Activated CD4-positive, alpha-beta T cell treated with anti-CD3 and anti-CD28 coated beads for 36 hours (primary cell): ENCODE results near the gene ATOSA. TPM values are rescaled to one million over a fixed set of nuclear protein-coding genes. Genes with fewer than 3 reads are reported as not detected.

ENCODE experiments used
- ATAC-seq: fragments of 200-7000 bp; cut with Tn5 transposase; one replicate; pipeline ENCODE4 v1.10.0; 2021; ENCODE audit warnings: mild to moderate bottlenecking, moderate library complexity
- CTCF ChIA-PET: fragments of 350-600 bp; sonication (Branson Sonifier 250); formaldehyde crosslinking; loops from one replicate; lab custom pipeline; 2021; ENCODE audit warnings: antibody characterized with exemption; lab: Charles Lee
- POLR2A ChIA-PET: fragments of 350-600 bp; sonication (Branson Sonifier 250); formaldehyde crosslinking; loops from one replicate; lab custom pipeline; 2021; ENCODE audit warnings: antibody characterized with exemption, inconsistent platforms; lab: Charles Lee
- DNase-seq: peaks from one replicate; pipeline ENCODE4 v3.0.0-alpha.2; 2020
- H3K27ac Mint-ChIP-seq: one replicate; pipeline ENCODE4 v1.8.0; 2021; ENCODE audit warnings: mixed read lengths
- H3K27me3 Mint-ChIP-seq: one replicate; pipeline ENCODE4 v1.8.0; 2021; ENCODE audit warnings: mixed read lengths
- H3K36me3 Mint-ChIP-seq: one replicate; pipeline ENCODE4 v1.8.0; 2021; ENCODE audit warnings: low read depth, mixed read lengths
- H3K4me1 Mint-ChIP-seq: one replicate; pipeline ENCODE4 v1.8.0; 2021; ENCODE audit warnings: mixed read lengths
- H3K4me3 Mint-ChIP-seq: one replicate; pipeline ENCODE4 v1.8.0; 2021; ENCODE audit warnings: mild to moderate bottlenecking, moderate library complexity, mixed read lengths
- H3K9me3 Mint-ChIP-seq: one replicate; pipeline ENCODE4 v1.8.0; 2021; ENCODE audit warnings: low read depth, mixed read lengths
- intact Hi-C, 2 experiments: fragments of 100-400 bp; cut with DNase I in 1 of 2; cut with micrococcal nuclease in 1 of 2; formaldehyde crosslinking; loops; one replicate each; pipeline versions ENCODE4 v1.14.2 to v1.15.1; 2022 to 2024; cut with DNase I, micrococcal nuclease
- total RNA-seq, 2 experiments: library from RNA; stranded (reverse); gene quantifications; one replicate each; pipeline ENCODE4 v1.2.3, GENCODE V29; 2021

The ATOSA gene
- total RNA-seq, 2 experiments from 2014 or later: 13.4 to 13.5 TPM

- no peak overlapping the region for H3K27ac Mint-ChIP-seq
- ATAC-seq (no peak), DNase-seq (no peak)
- POLR2A ChIA-PET: no interaction called here
- intact Hi-C loops: no loop called here
- H3K27me3 Mint-ChIP-seq: no peaks in the 10 kb centered on the region
- H3K4me3 Mint-ChIP-seq: no peak overlapping the region
- H3K4me1 Mint-ChIP-seq: peaks cover 14% of the 10 kb centered on the region
- peaks cover 5% of the 10 kb centered on the region for H3K36me3 Mint-ChIP-seq
- CTCF ChIA-PET: interaction anchor here (0.7 to 2.1 kb wide), 3 partner anchors 9 to 83 kb away, joined by 3 to 5 read pairs (median 3); no protein-coding TSS in a partner anchor
- no peaks in the 10 kb centered on the region for H3K9me3 Mint-ChIP-seq
Observed at GRCh38 chr15:52652286-52652685, 26.9 kb downstream of the ATOSA start.

- peaks cover 5% of the 10 kb centered on the region for H3K36me3 Mint-ChIP-seq
Observed at GRCh38 chr15:52651868-52652267, 27.3 kb downstream of the ATOSA start.

GRCh38 chr15:52651114-52651513 lies 28.1 kb downstream of the ATOSA start:
- H3K27me3 Mint-ChIP-seq: no peaks in the 10 kb centered on the region
- peaks cover 14% of the 10 kb centered on the region for H3K4me1 Mint-ChIP-seq
- ChIA-PET CTCF (interaction anchor here (0.7 to 2.1 kb wide), 3 partner anchors 26 to 234 kb away, joined by 3 to 5 read pairs (median 3); no protein-coding TSS in a partner anchor), POLR2A (interaction anchor here (0.6 kb wide), 1 partner anchor 12 kb away, joined by 3 read pairs; no protein-coding TSS in a partner anchor)
- H3K27ac Mint-ChIP-seq: peak overlapping the region; percentile 69
- H3K4me3 Mint-ChIP-seq: peak overlapping the region; percentile 32
- intact Hi-C loops: no loop called here
- peaks cover 5% of the 10 kb centered on the region for H3K36me3 Mint-ChIP-seq
- ATAC-seq (no peak), DNase-seq (no peak)
- H3K9me3 Mint-ChIP-seq: no peaks in the 10 kb centered on the region

More at GRCh38 chr15:52651868-52652267, 27.3 kb downstream of the ATOSA start:
- H3K27me3 Mint-ChIP-seq: no peaks in the 10 kb centered on the region
- DNase-seq (peak; percentile 58), ATAC-seq (peak; percentile 99)
- POLR2A ChIA-PET: interaction anchor here (0.6 kb wide), 1 partner anchor 12 kb away, joined by 3 read pairs; no protein-coding TSS in a partner anchor
- H3K27ac Mint-ChIP-seq: no peak overlapping the region
- peaks cover 14% of the 10 kb centered on the region for H3K4me1 Mint-ChIP-seq
- intact Hi-C loops: no loop called here
- H3K4me3 Mint-ChIP-seq: peak overlapping the region; percentile 32
- CTCF ChIA-PET: interaction anchor here (0.7 to 2.1 kb wide), 3 partner anchors 8 to 84 kb away, joined by 3 to 5 read pairs (median 3); no protein-coding TSS in a partner anchor
- H3K9me3 Mint-ChIP-seq: no peaks in the 10 kb centered on the region

GRCh38 chr15:52649686-52650085 lies 29.5 kb downstream of the ATOSA start:
- CTCF ChIA-PET: interaction anchor here (1.1 kb wide), 1 partner anchor 28 kb away, joined by 3 read pairs; no protein-coding TSS in a partner anchor
- H3K4me3 Mint-ChIP-seq: no peak overlapping the region
- ATAC-seq: no peak
- POLR2A ChIA-PET: no interaction called here
- H3K27me3 Mint-ChIP-seq: no peaks in the 10 kb centered on the region
- DNase-seq: no peak
- peaks cover 14% of the 10 kb centered on the region for H3K4me1 Mint-ChIP-seq
- no peak overlapping the region for H3K27ac Mint-ChIP-seq
- H3K9me3 Mint-ChIP-seq: no peaks in the 10 kb centered on the region
- intact Hi-C loops: no loop called here
- peaks cover 3% of the 10 kb centered on the region for H3K36me3 Mint-ChIP-seq

- no peaks in the 10 kb centered on the region for H3K36me3 Mint-ChIP-seq
- peaks cover 12% of the 10 kb centered on the region for H3K4me1 Mint-ChIP-seq
- DNase-seq (no peak), ATAC-seq (no peak)
- intact Hi-C loops: no loop called here
- H3K9me3 Mint-ChIP-seq: no peaks in the 10 kb centered on the region
- no peaks in the 10 kb centered on the region for H3K27me3 Mint-ChIP-seq
- H3K27ac Mint-ChIP-seq: no peak overlapping the region
- H3K4me3 Mint-ChIP-seq: no peak overlapping the region
- ChIA-PET POLR2A (no interaction called here), CTCF (no interaction called here)
Observed at GRCh38 chr15:52645916-52646315, 33.3 kb downstream of the ATOSA start.

GRCh38 chr15:52642386-52643361 lies 36.5 kb downstream of the ATOSA start:
- POLR2A ChIA-PET: no interaction called here
- CTCF ChIA-PET: interaction anchor here (0.5 to 1.3 kb wide), 3 partner anchors 9 to 56 kb away, joined by 3 to 4 read pairs (median 3); no protein-coding TSS in a partner anchor
- no peak for ATAC-seq

GRCh38 chr15:52636459-52636858 lies 42.7 kb downstream of the ATOSA start:
- CTCF ChIA-PET: no interaction called here
- no peaks in the 10 kb centered on the region for H3K9me3 Mint-ChIP-seq

More at GRCh38 chr15:52642386-52643361, 36.5 kb downstream of the ATOSA start:
- Mint-ChIP-seq H3K9me3 (no peaks in the 10 kb centered on the region), H3K27ac (no peak overlapping the region), H3K4me3 (no peak overlapping the region), H3K4me1 (peaks cover 13% of the 10 kb centered on the region), H3K27me3 (no peaks in the 10 kb centered on the region), H3K36me3 (no peaks in the 10 kb centered on the region)
- intact Hi-C loops: no loop called here
- no peak for DNase-seq

GRCh38 chr15:52635908-52636307 lies 43.3 kb downstream of the ATOSA start:
- DNase-seq (no peak), ATAC-seq (no peak)
- ChIA-PET CTCF (no interaction called here), POLR2A (no interaction called here)
- Mint-ChIP-seq H3K27ac (no peak overlapping the region), H3K36me3 (peaks cover 4% of the 10 kb centered on the region), H3K9me3 (no peaks in the 10 kb centered on the region), H3K27me3 (no peaks in the 10 kb centered on the region), H3K4me1 (peaks cover 5% of the 10 kb centered on the region), H3K4me3 (no peak overlapping the region)
- intact Hi-C loops: no loop called here

More at GRCh38 chr15:52636459-52636858, 42.7 kb downstream of the ATOSA start:
- ATAC-seq (peak; percentile 12), DNase-seq (no peak)
- peaks cover 4% of the 10 kb centered on the region for H3K36me3 Mint-ChIP-seq
- peaks cover 9% of the 10 kb centered on the region for H3K4me1 Mint-ChIP-seq
- H3K27me3 Mint-ChIP-seq: no peaks in the 10 kb centered on the region
- intact Hi-C loops: no loop called here
- H3K27ac Mint-ChIP-seq: no peak overlapping the region
- POLR2A ChIA-PET: no interaction called here
- no peak overlapping the region for H3K4me3 Mint-ChIP-seq

Other genes starting within 250 kb of the ATOSA start
- 10 to 100 TPM; 22.5 TPM for gene MYO5A, start 150.5 kb downstream of the ATOSA start, total RNA-seq
- 100 to 1,000 TPM; 141 to 185 TPM for gene ARPP19, start 110.4 kb downstream of the ATOSA start, total RNA-seq
- gene ONECUT1, start 110.9 kb upstream of the ATOSA start, total RNA-seq: not detected